ENCODE results near the gene ADGRF3. TPM values are rescaled to one million over a fixed set of nuclear protein-coding genes. Genes with fewer than 3 reads are reported as not detected.

Gene ADGRF3
- total RNA-seq, 1 donor from 2014 or later = 0.12 TPM

- Mint-ChIP-seq H3K4me3 (ENCODE audit: unreplicated experiment) (no peak overlapping the region), H3K9me3 (ENCODE audit: low read depth) (no peaks in the 10 kb centered on the region), H3K36me3 (ENCODE audit: low read depth) (peaks cover 12% of the 10 kb centered on the region), H3K4me1 (ENCODE audit: low read depth) (peaks cover 7% of the 10 kb centered on the region), H3K27ac (ENCODE audit: unreplicated experiment) (no peak overlapping the region), H3K27me3 (ENCODE audit: low read depth) (no peaks in the 10 kb centered on the region)
- no peak for DNase-seq (ENCODE audit: low spot score)
- TF ChIP-seq, protein P1, sequence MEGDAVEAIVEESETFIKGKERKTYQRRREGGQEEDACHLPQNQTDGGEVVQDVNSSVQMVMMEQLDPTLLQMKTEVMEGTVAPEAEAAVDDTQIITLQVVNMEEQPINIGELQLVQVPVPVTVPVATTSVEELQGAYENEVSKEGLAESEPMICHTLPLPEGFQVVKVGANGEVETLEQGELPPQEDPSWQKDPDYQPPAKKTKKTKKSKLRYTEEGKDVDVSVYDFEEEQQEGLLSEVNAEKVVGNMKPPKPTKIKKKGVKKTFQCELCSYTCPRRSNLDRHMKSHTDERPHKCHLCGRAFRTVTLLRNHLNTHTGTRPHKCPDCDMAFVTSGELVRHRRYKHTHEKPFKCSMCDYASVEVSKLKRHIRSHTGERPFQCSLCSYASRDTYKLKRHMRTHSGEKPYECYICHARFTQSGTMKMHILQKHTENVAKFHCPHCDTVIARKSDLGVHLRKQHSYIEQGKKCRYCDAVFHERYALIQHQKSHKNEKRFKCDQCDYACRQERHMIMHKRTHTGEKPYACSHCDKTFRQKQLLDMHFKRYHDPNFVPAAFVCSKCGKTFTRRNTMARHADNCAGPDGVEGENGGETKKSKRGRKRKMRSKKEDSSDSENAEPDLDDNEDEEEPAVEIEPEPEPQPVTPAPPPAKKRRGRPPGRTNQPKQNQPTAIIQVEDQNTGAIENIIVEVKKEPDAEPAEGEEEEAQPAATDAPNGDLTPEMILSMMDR (IDR thresholded peaks at IDR 0.05) = no peak
Observed at GRCh38 chr2:26290001-26290400, 56.6 kb downstream of the ADGRF3 start.

GRCh38 chr2:26285931-26286330 is 60.7 kb downstream of the ADGRF3 start:
- TF ChIP-seq, protein P1 (IDR thresholded peaks at IDR 0.05) = no peak
- Mint-ChIP-seq H3K9me3 (ENCODE audit: low read depth) (no peaks in the 10 kb centered on the region), H3K4me3 (ENCODE audit: unreplicated experiment) (no peak overlapping the region), H3K4me1 (ENCODE audit: low read depth) (peaks cover 8% of the 10 kb centered on the region), H3K27me3 (ENCODE audit: low read depth) (no peaks in the 10 kb centered on the region), H3K27ac (ENCODE audit: unreplicated experiment) (no peak overlapping the region), H3K36me3 (ENCODE audit: low read depth) (peaks cover 28% of the 10 kb centered on the region)
- DNase-seq (ENCODE audit: low spot score) = no peak

DNA sequence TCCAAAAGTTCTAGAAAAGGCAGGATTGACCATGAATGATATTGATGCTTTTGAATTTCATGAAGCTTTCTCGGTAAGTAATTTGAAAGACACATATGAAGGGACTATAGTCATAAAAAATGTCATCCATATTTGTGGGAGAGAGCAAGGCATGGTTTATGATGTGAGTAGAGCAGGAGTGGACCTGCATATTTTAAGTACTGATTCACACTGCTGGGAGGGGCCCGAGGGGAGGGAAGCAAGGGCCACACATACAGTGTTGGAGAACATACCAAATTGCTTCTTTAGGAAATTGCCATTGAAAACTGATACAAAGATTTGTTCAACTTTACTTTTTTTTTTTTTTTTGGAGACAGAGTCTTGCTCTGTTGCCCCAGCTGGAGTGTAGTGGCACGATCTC is 62.5 kb downstream of the ADGRF3 start:
- Mint-ChIP-seq H3K27ac (ENCODE audit: unreplicated experiment) (no peak overlapping the region), H3K36me3 (ENCODE audit: low read depth) (peaks cover 27% of the 10 kb centered on the region), H3K4me3 (ENCODE audit: unreplicated experiment) (no peak overlapping the region), H3K9me3 (ENCODE audit: low read depth) (no peaks in the 10 kb centered on the region), H3K4me1 (ENCODE audit: low read depth) (peaks cover 8% of the 10 kb centered on the region), H3K27me3 (ENCODE audit: low read depth) (no peaks in the 10 kb centered on the region)
- TF ChIP-seq, protein P1 (IDR thresholded peaks at IDR 0.05) = no peak
- no peak for DNase-seq (ENCODE audit: low spot score)

GRCh38 chr2:26283606-26284005 is 63.0 kb downstream of the ADGRF3 start:
- DNase-seq (ENCODE audit: low spot score) = no peak

GRCh38 chr2:26281226-26281625 is 65.4 kb downstream of the ADGRF3 start:
- Mint-ChIP-seq H3K9me3 (ENCODE audit: low read depth) (no peaks in the 10 kb centered on the region), H3K27me3 (ENCODE audit: low read depth) (no peaks in the 10 kb centered on the region), H3K36me3 (ENCODE audit: low read depth) (peaks cover 39% of the 10 kb centered on the region), H3K4me3 (ENCODE audit: unreplicated experiment) (no peak overlapping the region), H3K27ac (ENCODE audit: unreplicated experiment) (no peak overlapping the region), H3K4me1 (ENCODE audit: low read depth) (peaks cover 8% of the 10 kb centered on the region)
- TF ChIP-seq, protein P1 (IDR thresholded peaks at IDR 0.05) = no peak
- DNase-seq (ENCODE audit: low spot score) = no peak

More at GRCh38 chr2:26283606-26284005, 63.0 kb downstream of the ADGRF3 start:
- H3K4me1 Mint-ChIP-seq (ENCODE audit: low read depth) = peaks cover 8% of the 10 kb centered on the region
- H3K27ac Mint-ChIP-seq (ENCODE audit: unreplicated experiment) = no peak overlapping the region
- no peaks in the 10 kb centered on the region for H3K9me3 Mint-ChIP-seq (ENCODE audit: low read depth)
- peaks cover 31% of the 10 kb centered on the region for H3K36me3 Mint-ChIP-seq (ENCODE audit: low read depth)
- H3K4me3 Mint-ChIP-seq (ENCODE audit: unreplicated experiment) = no peak overlapping the region
- TF ChIP-seq, protein P1 (IDR thresholded peaks at IDR 0.05) = no peak
- no peaks in the 10 kb centered on the region for H3K27me3 Mint-ChIP-seq (ENCODE audit: low read depth)

Measured in chondrocyte (in vitro differentiated cells).